Suppressor macrophage (primary cell): ENCODE measurements around the gene NR1D1.

Experiments used
- DNase-seq, 4 experiments: peaks; one replicate each; pipeline ENCODE4 v3.0.0-alpha.2; 2020 to 2022

NR1D1 gene

DNA sequence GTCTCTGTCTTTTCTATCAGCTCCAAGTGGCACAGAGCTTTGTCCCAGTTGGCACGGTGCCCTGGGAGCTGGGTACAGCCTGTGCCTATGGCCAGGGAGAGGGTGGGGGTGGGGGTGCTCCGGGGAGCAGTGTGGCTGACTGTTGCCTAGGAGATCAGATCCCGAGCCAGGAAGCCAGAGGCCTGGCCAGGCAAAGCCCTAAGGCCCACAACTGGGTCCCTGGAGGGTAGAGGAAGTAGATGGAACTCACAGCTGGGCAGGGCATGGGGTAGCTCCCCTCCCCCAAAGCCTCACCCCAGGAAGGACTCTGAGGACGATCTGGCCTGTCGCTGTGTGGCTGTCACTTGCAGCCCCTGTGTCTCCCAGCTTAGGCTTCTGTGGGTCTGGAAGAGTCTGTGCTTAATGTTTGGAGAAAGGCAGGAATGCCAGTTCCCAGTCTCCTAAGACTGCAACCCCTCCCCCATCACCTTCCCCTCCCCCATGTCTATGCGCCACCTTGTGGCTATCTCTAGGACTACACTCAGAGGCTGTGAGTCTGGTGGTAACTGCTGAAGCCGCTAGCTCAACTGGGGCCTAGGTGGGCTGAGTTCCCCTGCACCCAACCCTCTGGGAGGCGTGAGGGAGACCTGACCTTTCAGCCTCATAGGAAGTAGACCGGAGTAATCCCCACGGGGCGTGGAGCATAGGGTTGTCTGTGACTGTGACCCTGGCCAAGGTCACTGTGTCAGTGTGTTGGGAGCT is 25.0 kb downstream of the NR1D1 start:
- DNase-seq, result peak; percentile 86 to 88 (median 86)

DNA sequence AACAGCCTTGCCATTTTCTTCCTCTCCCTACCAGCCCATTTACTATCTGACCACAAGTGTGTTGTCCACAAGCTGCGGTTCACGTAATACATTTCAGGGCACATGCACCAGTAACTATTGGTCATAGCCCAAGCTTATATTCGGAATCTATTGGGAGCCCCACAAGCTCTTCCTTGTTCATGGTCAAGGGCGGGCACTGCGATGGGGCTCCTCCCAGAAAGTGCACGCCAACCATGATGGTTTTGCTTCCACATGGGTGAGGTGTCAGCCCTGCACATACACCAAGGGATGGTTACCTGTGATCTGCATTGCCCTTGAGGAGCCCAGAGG is 25.6 kb downstream of the NR1D1 start:
- DNase-seq, result no peak

DNA sequence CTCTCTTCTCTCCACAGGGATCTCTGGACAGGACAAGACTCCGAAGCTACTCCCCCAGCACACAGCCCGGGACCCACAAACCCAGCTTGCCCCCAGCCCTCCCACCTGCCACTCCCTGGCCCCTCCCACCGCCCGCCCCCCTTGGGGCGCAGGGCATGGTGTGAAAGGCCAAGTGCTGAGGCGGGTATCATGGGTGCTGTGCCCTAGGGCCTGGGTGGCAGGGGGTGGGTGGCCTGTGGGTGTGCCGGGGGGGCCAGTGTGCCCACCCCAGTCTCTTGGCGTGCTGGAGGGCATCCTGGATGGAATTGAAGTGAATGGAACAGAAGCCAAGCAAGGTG is 26.2 kb downstream of the NR1D1 start:
- DNase-seq, result no peak

DNA sequence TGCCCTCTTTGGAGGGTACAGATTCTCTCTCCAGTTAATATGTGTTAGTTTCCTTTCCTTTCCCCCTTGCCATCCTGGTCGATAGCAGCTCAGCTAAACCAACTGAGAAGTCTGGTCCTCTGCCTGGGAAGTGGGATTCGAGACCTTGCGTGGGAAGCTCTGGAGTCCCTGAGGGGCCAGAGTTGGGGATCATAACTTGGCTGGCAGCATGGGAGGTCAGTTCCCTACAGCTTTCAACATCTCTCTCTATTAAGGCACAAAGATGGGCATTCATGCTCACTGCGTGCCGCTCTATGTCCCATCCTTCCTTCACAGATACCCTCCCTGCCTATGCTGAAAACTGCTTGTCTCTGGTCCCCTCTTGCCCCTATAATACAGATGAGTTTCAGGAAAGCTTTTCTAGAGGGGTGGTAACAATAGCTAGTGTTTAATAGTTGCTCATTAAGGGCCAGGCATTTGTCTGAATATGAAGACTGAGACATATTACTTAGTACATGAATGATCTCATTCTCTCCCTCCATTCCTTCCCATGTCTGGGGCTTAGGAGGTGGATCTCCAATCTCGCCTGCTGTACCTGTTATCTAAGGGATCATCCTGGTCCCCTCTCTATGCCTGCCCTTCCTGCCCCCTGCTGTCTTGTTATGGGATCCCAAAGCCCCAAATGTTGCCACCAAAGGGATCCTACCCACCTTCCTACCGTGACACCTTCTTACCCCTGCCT is 26.8 kb downstream of the NR1D1 start:
- DNase-seq, result no peak

DNA sequence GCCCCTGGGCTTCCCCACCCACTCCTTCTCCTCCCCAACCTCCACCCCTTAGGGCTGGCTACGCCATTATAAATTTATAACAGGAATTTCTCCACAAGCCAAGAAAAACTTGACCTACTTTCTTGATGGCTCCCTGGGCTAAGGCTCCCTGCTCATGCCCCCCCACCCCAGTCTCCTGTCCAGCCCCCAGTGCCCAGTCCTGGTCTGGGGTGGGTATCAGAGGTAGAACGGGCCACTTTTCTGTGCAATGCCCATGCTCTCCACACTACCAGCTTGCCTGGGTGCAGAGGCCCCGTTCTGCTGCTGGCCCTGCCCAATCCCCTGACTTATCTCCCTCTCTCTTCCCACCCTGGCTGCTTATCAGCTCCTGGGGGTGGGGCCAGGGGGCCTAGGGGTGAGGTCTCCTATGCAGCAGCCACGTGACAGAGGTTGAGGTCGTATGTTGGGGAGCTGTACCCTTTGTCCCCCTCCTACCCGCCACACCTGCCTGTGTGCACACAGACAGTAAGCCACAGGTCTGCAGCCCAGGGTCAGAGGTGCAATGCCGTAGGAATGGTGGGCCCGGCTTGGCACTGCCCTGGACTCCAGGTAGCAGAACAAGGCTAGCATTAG is 27.5 kb downstream of the NR1D1 start:
- no peak for DNase-seq

DNA sequence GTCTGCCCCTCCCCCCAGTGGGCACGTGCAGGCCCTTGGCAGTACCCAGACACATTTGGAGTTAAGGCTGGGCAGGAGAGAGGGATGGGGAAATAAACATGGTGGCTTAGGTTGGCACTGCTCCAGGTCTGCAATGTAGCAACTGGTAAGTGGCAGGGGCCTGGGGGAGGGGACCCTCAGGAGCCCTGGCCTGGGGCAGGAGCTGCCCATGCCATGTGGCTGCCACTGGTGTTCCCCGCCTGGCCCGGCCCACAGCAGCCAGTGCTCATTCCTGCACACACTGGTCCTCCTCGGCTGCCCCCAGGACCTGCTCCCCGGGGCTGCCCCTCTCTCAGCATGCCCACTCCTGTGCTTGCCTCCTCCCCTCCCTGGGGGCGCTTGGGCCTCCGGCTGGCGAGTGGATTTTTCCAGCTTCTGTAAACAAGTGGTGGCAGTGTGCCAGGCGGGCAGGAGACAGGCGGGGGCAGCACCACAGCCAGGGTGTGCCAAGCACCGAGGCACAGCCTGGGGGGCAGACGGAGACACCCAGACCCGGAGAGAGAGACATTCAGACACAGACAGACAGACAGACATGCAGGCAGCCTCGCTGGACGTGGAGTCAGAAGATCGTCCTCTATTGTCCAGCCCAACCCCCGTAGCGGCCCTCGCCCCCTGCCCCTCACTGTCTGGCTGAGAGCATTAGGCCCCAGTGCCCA is 28.2 kb downstream of the NR1D1 start:
- peak in 3 of 4 experiments; percentile 40 to 46 (median 40) for DNase-seq

DNA sequence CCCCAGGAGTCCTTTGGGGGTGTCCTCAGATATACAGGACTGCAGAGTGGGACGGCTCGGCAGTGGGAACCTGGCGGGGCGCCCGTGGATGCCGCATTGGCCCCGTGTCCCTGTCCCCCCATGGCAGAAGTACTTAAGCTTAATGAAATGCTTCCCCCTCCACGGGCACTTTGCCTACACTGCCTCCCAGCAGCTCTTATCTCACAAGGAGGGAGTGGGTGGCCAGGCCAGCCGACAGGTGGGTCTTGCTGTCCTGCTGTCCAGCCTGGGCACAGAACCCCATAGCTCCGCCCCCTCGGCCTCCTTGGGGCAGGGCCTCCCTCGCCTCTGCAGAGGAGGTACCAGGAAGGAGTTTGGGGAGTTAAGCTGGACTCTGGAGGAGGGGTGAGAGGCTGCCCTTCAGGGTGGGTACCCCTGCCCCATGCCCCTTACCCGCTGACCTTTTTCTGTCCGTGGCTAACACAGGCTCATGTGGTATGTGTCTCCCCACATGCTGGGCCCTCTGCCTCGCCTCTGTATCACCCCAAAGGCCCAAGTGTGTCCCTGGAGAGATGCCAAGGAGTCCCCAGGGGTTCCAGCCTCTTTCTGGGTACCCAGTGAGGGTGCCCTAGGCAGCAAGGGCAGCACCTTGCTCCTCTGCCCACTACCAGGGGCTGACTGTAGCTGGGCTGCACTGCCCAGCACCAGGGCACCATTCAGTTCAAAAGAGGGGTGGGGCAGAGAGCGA is 28.9 kb downstream of the NR1D1 start:
- peak in 2 of 4 experiments; percentile 19 to 40 for DNase-seq

DNA sequence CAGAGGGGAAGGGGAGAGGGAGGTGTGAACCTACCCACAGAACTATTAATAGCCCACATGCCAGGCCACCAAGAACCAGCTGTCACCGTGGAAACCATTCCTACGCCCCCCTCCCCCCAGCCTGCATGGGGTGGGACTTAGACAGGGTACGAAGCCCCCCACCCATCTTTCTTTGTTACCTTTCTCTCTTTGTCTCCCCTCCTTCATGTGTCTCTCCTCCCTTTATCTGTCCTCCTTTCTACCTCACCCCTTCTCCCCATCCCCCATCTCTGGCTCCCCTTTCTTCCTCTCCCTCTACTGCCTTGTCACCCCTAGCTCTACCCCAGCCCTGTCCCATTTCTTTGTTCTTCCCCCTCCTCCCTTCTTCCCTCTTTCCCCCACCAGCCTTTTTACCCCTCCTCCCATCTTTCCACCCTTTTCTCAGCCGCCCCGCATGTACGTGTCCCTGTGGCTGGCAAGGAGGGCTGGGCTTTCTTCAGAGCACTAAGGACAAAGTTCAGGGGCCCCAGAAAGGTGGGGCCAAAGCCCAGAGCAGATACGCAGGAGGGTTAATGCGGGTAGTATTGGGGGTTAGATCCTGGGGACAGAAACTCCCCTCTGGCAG is 29.6 kb downstream of the NR1D1 start:
- DNase-seq, result no peak

DNA sequence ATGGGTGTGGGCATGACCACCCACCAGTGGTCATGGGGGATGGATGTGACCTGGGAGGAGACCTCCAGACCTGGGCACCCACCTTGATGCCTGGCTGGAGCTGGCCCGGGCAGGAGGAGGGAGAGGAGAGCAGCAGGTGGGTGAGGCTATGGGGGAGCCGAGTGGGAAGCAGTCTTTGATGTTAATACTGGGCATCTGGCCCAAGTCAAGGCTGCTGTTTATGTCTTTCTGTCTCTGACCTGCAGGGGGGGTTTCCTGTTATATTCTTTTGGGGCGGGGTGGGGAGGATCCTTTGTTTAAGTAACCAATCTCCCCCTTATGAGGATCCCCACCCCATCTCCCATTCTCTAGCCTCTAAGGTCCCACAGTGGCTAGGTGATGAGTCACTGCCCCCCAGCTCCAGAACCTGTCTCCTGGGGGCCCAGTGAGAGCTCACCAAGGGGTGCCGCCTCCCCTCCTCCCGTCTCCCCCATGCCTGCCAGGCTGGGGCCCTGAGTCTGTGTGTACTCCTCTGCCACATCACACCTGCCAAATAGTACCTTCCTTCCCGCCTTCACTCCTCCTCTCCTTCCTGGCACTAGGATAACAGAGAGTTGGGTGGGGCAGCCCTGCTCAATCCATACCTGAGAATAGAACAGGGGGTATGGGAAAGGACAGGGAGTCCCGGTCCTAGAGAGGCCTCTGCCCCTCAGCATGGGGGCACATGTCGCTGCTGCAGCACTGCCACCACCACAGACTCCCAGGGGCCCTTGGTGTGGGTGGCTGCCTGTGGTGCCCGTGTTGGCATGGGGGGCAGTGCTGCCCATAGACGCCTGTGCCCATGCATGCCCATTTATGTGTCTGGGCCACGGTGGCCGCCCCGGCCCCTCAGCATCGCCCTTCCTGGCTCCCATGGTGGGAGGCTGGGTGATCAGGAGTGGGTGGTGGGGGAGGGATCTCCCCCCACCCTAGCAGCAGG is 30.4 kb downstream of the NR1D1 start:
- peak in 2 of 4 experiments; percentile 34 to 36 for DNase-seq

DNA sequence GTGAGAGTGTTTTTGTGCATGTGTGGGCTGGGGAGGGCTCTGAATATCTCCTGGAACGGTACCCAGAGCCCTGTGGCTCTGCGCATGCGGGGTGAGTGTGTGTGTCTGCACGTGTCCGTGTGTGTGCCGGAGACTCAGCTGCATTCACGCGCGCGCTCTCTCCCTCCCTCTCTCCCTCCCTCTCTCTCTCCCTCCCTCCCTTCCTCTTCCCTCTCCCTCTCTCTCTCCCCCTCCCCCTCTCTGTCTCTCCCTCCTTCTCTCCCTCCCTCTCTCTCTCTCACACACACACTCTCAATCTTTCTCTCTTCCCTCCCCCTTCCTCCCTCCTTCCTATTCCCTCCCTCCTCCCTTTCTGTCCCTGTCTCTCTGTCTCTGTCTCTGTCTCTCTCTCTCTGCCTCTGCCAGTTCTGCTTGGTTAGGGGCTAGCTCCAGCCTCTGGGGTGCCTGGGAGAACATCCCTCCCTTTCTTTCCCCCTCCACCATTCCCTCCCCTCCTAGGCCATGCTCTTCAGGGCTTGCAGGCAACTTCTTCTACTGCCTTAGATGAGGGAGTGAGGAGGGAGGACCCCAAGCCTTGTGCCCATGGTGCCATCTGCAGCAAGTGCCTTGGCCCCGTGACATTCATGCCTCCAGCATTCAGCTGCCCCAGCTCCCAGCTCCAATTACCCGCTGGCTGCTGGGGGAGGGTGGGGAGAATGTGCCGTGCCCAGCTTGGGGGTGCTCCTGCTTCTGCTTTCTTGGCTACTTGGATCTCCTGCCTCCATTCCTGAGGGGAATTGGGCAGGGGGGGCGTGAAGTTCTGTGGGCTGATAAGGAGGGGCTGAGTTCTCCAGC is 31.3 kb downstream of the NR1D1 start:
- peak; percentile 77 to 86 (median 85) for DNase-seq

DNA sequence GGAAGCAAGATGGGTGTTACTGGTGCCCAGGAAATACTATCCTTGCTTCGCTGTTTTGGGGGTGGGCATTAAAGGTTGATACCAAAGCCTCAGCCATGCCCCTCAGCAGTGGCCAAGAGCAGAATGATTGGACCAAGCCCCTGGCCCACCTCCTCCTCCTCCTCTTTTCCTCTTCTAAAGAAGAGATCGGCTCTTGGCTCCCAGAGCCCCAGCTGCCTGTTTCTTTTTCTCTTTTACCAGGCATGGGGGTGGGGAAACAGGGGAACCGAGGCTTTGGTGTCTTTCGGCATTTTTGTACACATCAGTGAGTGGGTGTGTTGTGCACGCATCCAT is 31.8 kb downstream of the NR1D1 start:
- no peak for DNase-seq

DNA sequence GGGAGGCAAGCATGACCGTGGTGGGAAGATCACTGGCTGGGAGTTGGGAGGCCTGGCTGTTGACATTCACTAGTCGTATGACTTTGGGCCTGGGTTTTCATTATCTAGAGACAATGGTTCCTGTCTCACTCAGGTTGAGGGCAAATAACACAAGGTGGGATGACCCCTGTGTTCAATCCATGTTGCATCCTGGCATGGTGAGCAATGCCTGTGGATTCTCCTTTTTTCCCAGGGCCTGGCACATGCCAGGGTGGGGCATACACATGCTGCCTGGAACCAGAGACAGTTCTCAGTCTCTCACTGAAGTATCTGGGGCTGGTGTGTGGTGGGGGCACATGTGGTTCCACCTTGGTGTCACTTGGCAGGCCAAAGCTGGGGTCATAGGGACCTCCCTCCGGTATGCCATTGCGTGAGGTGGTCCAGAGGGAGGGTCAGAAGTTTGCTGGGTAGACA is 32.2 kb downstream of the NR1D1 start:
- DNase-seq, result no peak

DNA sequence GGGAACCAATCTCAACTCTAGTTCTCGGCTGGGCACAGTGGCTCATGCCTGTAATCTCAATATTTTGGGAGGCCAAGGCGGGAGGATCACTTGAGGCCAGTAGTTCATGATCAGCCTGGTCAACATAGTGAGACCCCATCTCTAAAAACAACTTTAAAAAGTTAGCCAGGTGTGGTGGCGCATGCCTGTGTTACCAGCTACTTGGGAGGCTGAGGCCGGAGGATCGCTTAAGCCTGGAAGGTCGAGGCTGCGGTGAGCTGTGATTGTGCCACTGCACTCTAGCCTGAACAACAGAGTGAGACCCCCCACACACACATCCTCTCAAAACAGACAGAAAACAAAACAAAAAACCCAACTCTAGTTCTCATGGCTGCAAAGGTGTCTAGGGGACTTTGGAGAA is 32.7 kb downstream of the NR1D1 start:
- no peak for DNase-seq

DNA sequence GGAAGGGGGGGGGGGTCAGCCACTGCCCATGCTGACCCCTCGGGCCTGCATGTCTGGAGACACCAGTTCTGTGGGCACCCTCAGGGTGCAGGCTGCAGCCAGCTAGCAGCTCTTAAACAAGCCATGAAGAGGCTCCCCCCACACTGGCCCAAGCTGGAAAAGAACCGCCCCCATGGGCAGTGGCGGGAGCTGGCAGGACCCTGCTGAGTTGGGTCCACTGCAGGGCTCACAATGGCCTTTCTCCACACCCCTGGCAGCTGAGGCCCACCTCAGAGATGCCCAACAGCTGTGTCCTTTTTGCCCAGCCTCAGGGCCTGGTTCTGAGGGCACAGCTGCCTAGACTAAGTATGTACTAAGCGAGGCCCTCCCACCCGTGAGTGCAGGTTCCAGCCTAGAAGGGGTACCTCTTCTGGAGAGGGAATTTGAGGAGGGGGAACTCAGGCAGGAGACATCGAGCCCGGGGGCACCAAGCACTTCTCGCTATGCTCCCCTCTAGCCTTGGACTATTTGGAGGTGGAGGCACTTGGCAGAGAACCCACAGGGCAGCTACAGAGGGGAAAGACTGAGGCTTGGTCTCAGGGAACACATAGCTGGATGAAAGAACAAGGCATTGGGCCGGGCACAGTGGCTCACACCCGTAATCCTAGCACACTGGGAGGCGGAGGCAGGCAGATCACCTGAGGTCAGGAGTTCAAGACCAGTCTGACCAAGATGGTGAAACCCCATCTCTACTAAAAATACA is 34.4 kb downstream of the NR1D1 start:
- DNase-seq, result no peak

DNA sequence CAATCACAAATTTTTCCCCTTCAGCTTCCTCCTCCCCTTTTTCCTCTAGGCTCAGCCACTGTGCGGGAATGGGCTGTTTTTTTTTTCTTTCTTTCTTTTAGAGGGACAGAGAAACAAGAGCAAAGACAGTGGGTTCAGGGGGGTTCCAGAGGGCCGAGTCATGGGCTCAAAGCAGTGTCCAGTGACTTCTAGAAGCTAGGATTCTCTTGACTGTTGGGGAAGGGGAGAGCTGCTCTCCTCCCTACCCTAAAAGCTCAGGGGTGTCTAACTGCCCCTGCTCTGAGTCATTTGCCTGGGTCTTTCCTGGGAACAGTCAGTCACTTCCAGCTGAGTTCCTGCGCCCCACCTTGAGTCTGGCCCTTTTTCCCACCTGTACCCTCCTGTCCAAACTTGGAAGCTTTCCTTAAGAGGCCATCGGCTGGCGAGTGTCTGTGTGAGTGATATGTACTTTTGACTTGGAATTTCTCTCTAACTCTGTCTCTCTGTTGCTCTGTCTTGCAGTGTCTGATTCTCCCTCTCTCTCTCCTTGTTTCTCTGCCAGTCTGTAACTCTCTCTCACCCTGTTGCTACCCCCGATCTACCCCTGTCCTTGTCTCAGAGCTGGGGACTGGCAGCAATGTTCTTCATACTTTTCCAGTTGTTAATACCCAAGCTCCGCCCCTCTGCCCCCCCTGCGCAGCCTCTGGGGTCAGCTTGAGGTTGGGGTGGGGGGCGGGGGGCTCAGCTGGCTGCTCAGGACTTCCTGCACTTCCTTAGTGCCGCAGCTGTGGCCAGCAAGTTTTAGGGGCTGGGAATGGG is 35.2 kb downstream of the NR1D1 start:
- no peak for DNase-seq

DNA sequence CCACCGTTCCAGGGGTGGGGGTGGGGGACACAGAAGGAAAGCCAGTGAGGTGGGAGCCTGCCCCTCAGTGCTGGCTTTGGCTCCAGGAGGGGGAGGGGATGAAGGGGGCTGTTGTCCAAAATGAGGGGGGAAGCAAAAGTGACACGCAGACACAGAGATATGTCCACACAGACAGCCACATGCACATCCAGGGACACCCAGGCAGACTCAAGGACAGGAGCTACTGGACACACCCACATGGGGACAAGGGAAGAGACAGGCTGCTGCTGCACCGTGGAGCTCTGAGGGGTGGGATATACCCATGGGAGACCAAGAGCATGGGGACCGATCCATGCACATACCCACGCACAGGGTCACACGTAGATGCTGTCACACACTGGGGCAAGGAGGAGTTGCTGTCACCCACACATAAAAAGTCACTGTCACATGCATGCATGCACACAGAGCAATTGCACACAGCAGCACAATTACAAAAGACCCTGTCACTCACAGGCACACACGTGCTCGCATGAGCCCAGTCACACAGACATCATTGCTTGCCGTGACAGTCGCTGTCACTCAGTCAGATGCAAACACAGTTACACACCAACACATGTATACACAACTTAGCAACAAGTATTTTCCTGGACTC is 36.4 kb downstream of the NR1D1 start:
- DNase-seq, result peak; percentile 89 to 97 (median 92)

DNA sequence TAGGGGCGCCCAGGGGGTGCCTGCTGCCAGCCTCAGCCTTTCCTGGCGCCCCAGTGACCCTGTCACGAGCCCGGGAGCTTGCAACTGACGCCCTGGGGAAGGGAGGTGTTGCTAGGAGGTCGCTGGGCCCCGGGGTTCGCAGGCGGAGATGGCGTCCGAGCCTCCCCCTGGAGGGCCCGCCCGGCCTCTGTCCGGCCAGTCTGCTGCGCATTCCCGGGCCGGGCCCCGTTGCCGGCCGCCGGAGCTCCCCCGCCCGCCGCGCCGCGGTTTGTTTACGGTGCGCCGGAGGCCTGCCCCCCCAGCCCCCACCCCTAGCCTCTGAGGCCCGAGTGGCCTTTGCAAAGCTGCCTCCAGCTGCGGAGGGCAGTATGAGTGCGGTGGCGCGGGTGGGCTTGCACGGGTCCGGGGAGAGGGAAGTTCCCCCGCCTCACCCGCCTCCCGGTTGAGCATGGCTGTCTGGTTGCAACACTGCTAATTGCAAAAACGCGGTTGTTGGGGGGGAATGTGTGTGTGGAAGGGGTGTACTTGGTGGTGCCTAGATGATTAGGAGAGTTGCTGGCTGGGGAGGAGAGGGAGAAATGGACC is 37.1 kb downstream of the NR1D1 start:
- peak; percentile 79 to 89 (median 87) for DNase-seq
